ENCODE results near the gene SAV1.
A peak's percentile ranks its signal among the peaks of the same experiment; 100 is the strongest.
"Not testable (repeated sequence)": the region's sequence is repeated elsewhere in the genome, so short reads cannot be mapped to it uniquely, and the experiment has no call there.

Gene SAV1

DNA sequence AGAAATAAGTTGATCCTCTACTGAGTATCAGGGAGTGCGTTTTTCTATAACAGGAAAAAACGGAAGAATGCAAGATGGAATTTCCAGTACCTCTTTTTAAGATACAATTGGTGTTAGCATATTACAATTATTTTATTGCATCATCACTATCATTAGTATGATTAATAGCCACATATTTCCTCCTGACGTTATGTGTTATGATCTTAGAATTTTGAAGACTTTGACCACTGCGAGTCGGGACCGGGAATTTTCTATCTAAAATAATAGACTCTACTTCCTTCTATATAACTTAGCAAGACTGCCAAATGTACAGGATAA lies 679 bp upstream of the SAV1 start:
- Histone ChIP-seq H3K27me3 (no peaks in the 10 kb centered on the region), H3K36me3 (peaks cover 4 to 12% (median 10%) of the 10 kb centered on the region in 11 experiments; a peak in 16 of 22 replicates), H3K9me3 (replicated peaks in 1 of 11) (no peaks in the 10 kb centered on the region; a peak in 1 of 22 replicates), H3K27ac (peak overlapping the region in 5 of 11 experiments; percentile 82 to 95 (median 89); a peak in 10 of 22 replicates), H3K9ac (peak overlapping the region in 10 of 11 experiments; percentile 85 to 96 (median 89); a peak in 16 of 22 replicates), H3K4me1 (peaks cover 18 to 42% (median 29%) of the 10 kb centered on the region in 10 experiments; a peak in 19 of 20 replicates), H4K20me1 (peaks cover 0 to 16% (median 0%) of the 10 kb centered on the region in 11 experiments; a peak in 2 of 22 replicates), H3K4me3 (peak overlapping the region; percentile 81 to 96 (median 90)), H3K4me2 (peak overlapping the region; percentile 77 to 95 (median 88))
- peak in 2 of 11 experiments; percentile 30 to 60; a peak in 2 of 22 replicates for TF ChIP-seq Cebpa-rat (IDR thresholded peaks at IDR 0.05)

DNA sequence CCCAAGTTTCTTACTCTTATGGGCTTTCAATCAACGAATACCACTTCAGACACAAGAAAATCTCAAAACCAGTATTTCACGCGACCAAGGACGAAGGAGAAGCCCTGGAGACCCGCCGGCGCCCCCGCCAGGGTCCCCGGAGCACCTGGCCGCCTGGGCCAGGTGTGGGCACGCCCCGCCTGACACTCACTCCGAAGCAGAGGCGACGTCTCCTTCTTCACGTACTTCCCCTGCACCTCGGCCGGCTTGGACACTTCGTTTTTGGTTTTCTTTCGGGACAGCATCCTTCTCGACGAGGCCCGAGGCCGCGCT lies 466 bp downstream of the SAV1 start:
- Histone ChIP-seq H3K9ac (peak overlapping the region; percentile 85 to 96 (median 89)), H3K4me1 (peaks cover 18 to 42% (median 29%) of the 10 kb centered on the region in 10 experiments; a peak in 19 of 20 replicates), H3K4me2 (peak overlapping the region; percentile 77 to 95 (median 88)), H3K27ac (peak overlapping the region; percentile 77 to 95 (median 86)), H3K9me3 (replicated peaks in 1 of 11) (no peaks in the 10 kb centered on the region; a peak in 2 of 22 replicates), H3K4me3 (peak overlapping the region; percentile 81 to 96 (median 90)), H4K20me1 (peaks cover 0 to 16% (median 0%) of the 10 kb centered on the region in 11 experiments; a peak in 2 of 22 replicates), H3K27me3 (no peaks in the 10 kb centered on the region), H3K36me3 (peaks cover 4 to 22% (median 15%) of the 10 kb centered on the region in 11 experiments; a peak in 17 of 22 replicates)
- TF ChIP-seq Cebpa-rat (IDR thresholded peaks at IDR 0.05) = no peak

DNA sequence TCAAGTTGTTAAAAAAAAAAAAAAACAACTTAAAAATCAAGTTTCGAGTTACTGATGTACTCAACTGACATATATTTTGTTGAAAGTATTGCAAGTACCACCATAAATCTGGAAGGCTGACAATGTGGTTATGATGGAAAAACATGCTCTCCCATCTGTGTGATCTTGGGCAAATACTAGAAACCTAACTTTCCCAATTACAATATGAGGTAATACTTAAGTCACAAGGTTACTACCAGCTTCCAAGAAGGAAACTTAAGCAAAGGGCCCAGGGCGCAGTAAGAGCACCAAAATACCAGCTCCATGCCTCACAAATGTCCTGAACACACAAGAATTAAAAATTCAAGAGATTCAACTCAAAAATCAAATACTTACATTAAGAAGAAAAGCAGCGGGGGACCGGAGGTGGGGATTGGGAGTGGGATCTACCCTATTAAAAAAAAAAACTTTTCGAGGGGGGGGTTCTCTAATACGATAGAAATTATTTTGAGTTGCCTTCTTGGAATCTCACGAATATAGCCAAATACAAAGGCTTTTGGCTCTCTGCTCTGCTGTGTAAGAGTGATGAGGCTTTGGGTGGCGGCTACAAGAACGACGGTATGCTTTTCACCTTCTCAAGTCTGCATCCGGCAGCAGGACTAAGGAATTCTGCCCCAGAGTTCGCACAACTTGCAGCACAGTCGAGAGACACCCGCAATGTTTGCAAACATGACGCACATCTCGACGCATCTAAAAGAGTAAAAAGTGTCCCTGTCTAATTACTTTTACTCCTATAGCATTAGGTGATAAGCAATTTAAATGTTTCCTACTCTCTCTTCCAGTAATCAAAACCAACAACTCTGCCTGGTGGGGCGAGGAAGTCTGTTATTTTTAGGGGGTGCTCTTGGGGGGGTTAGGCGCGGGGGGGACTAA lies 1.1 kb downstream of the SAV1 start:
- H3K9ac ChIP-seq = peak overlapping the region; percentile 85 to 96 (median 89)
- H3K36me3 ChIP-seq = peaks cover 4 to 27% (median 20%) of the 10 kb centered on the region in 11 experiments; a peak in 19 of 22 replicates
- H3K27me3 ChIP-seq = no peaks in the 10 kb centered on the region
- H4K20me1 ChIP-seq = peaks cover 0 to 16% (median 0%) of the 10 kb centered on the region in 11 experiments; a peak in 2 of 22 replicates
- H3K4me1 ChIP-seq = peaks cover 18 to 42% (median 29%) of the 10 kb centered on the region in 10 experiments; a peak in 19 of 20 replicates
- H3K4me3 ChIP-seq = peak overlapping the region; percentile 81 to 96 (median 90)
- peak overlapping the region; percentile 77 to 95 (median 86) for H3K27ac ChIP-seq
- peaks cover 0 to 5% (median 0%) of the 10 kb centered on the region in 11 experiments; a peak in 5 of 22 replicates for H3K9me3 ChIP-seq (replicated peaks in 1 of 11)
- peak overlapping the region; percentile 77 to 95 (median 88) for H3K4me2 ChIP-seq
- no peak for TF ChIP-seq Cebpa-rat (IDR thresholded peaks at IDR 0.05)

DNA sequence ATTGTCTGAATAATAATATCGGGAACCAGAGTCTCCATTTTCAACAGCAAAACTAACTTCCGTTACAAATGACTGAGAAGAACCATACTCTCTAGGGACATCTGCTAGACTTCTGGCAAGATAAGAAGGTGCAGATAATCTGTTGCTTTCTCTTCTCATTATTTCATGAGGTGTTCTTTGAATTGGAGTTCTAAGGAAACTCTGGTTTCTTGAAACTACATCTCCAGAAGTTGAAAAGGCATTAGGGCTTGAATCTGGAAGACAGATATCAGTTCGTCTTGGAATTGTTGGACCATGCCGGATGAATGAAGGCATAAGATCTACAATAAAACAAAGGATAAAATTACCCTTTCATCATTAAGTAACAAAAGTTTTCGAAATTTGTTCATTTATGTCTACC lies 2.8 kb downstream of the SAV1 start:
- Histone ChIP-seq H3K9me3 (replicated peaks in 1 of 11) (peaks cover 0 to 21% (median 15%) of the 10 kb centered on the region in 11 experiments; a peak in 19 of 22 replicates), H4K20me1 (peaks cover 0 to 16% (median 0%) of the 10 kb centered on the region in 11 experiments; a peak in 3 of 22 replicates), H3K36me3 (peaks cover 20 to 44% (median 36%) of the 10 kb centered on the region in 11 experiments), H3K4me1 (peaks cover 18 to 37% (median 29%) of the 10 kb centered on the region in 10 experiments; a peak in 19 of 20 replicates), H3K4me3 (peak overlapping the region in 5 of 10 experiments; percentile 23 to 95 (median 89); a peak in 10 of 20 replicates), H3K4me2 (peak overlapping the region; percentile 60 to 95 (median 88))
- not testable (repeated sequence) for H3K27me3 ChIP-seq, H3K27ac ChIP-seq, H3K9ac ChIP-seq

DNA sequence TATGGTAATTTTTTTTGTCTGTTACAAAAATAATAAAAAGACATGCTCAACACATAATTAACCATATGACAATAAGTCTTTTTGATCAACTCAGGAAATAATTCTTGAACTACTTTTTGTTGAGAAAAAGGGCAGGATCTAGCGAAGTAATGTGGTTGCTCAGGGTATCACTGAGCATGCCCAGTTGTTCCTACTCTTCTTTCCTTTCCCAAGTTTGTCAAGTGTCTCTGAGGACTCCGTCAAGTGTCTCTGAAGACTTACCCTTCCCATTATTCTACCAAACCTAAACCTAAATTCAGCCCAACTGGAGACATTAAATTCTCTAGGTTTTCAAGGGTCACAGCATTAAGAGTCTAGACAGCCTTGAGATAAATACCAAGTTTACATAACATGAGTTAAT lies 3.5 kb downstream of the SAV1 start:
- H3K27ac ChIP-seq, H3K9ac ChIP-seq, H3K4me3 ChIP-seq, H3K27me3 ChIP-seq: not testable (repeated sequence)
- Histone ChIP-seq H3K4me1 (peaks cover 16 to 36% (median 27%) of the 10 kb centered on the region in 10 experiments; a peak in 19 of 20 replicates), H4K20me1 (peaks cover 0 to 16% (median 0%) of the 10 kb centered on the region in 11 experiments; a peak in 4 of 22 replicates), H3K36me3 (peaks cover 27 to 51% (median 44%) of the 10 kb centered on the region in 11 experiments), H3K4me2 (peak overlapping the region; percentile 16 to 95 (median 87); a peak in 19 of 22 replicates), H3K9me3 (replicated peaks in 1 of 11) (peaks cover 0 to 28% (median 22%) of the 10 kb centered on the region in 11 experiments; a peak in 19 of 22 replicates)

DNA sequence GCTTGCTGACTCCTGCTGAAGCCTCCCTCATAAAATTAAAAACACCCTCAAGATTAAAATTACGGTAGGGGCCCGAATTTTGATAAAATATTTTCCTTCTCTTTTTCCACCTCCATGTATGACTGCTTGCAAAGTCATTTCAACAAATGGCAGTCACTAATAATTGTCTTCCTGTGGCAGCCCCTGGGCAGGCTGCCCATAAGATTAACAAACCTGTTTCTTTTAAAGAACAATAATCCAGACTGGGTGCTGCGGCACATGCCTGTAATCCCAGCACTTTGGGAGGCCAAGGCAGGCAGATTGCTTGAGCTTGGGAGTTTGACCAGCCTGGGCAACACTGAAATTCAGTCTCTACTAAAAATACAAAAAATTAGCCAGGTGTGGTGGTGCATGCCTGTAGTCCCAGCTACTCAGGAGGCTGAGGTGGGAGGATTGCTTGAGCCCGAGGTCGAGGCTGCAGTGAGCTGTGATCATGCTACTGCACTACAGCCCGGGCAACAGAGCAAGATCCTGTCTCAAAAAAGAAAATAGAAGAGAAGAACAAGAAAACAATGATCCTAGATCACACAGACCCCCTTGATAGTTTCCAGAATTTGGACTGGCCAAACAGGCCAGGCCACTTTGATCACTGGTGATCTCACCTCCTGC lies 8.7 kb downstream of the SAV1 start:
- Histone ChIP-seq H3K4me2 (no peak overlapping the region), H3K27me3 (no peaks in the 10 kb centered on the region), H3K9me3 (replicated peaks in 1 of 11) (peaks cover 0 to 35% (median 22%) of the 10 kb centered on the region in 11 experiments; a peak in 19 of 22 replicates), H3K36me3 (peaks cover 28 to 72% (median 43%) of the 10 kb centered on the region in 11 experiments), H3K27ac (no peak overlapping the region), H3K4me1 (peaks cover 0 to 7% (median under 1%) of the 10 kb centered on the region in 10 experiments; a peak in 9 of 20 replicates), H3K4me3 (no peak overlapping the region), H4K20me1 (peaks cover 0 to 29% (median 4%) of the 10 kb centered on the region in 11 experiments; a peak in 8 of 22 replicates), H3K9ac (no peak overlapping the region)
- TF ChIP-seq Cebpa-rat (IDR thresholded peaks at IDR 0.05) = no peak

DNA sequence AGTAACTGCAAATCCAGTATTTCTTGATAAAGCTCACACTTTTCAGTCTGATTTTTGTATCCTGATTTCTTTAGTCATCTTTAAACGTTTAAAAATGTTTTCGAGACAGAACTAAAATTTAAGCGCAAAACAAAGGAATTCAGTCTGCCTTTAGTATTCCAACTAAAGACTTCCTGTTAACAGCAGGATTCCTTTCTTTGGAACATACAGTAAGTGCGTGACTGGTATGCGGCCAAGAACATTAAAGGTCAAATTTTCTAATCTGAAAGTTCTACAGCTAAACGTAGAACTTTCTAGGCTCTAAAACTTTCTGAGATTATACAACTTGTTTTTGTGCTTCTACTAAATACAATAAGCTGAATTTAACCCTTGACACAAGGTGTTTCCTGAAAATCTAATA lies 9.9 kb downstream of the SAV1 start:
- peaks cover 0 to 41% (median 9%) of the 10 kb centered on the region in 11 experiments; a peak in 10 of 22 replicates for H4K20me1 ChIP-seq
- H3K9ac ChIP-seq = no peak overlapping the region
- H3K36me3 ChIP-seq = peaks cover 28 to 61% (median 34%) of the 10 kb centered on the region in 11 experiments
- H3K4me3 ChIP-seq = no peak overlapping the region
- no peak for TF ChIP-seq Cebpa-rat (IDR thresholded peaks at IDR 0.05)
- H3K27me3 ChIP-seq = no peaks in the 10 kb centered on the region
- no peak overlapping the region for H3K27ac ChIP-seq
- no peaks in the 10 kb centered on the region for H3K4me1 ChIP-seq
- H3K4me2 ChIP-seq = no peak overlapping the region
- H3K9me3 ChIP-seq (replicated peaks in 1 of 11) = peaks cover 0 to 35% (median 22%) of the 10 kb centered on the region in 11 experiments; a peak in 19 of 22 replicates

DNA sequence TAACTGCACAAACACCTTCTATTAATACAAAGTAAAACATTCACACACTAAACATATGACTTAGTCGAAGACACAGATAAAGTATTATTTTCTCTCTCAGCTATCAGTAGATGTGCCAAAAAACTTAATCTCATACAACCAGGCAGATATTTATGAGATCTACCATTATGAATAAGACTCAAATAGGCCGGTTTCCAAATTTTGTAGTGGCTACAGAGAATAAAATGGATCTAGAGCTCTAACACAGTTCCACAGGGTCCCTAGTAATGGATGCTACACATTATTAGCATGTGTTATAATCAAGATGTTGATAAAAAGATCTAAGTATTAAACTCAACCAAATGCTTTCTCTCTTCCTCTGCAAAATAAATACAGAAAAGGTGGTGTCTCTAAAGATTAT lies 10.4 kb downstream of the SAV1 start:
- no peak overlapping the region for H3K27ac ChIP-seq
- peaks cover 0 to 35% (median 22%) of the 10 kb centered on the region in 11 experiments; a peak in 19 of 22 replicates for H3K9me3 ChIP-seq (replicated peaks in 1 of 11)
- H3K4me3 ChIP-seq = no peak overlapping the region
- peaks cover 0 to 42% (median 9%) of the 10 kb centered on the region in 11 experiments; a peak in 10 of 22 replicates for H4K20me1 ChIP-seq
- H3K27me3 ChIP-seq = no peaks in the 10 kb centered on the region
- peaks cover 28 to 57% (median 35%) of the 10 kb centered on the region in 11 experiments for H3K36me3 ChIP-seq
- no peak for TF ChIP-seq Cebpa-rat (IDR thresholded peaks at IDR 0.05)
- H3K9ac ChIP-seq = no peak overlapping the region
- no peak overlapping the region for H3K4me2 ChIP-seq
- no peaks in the 10 kb centered on the region for H3K4me1 ChIP-seq
